Gastrocnemius medialis (tissue), 4 donors: ENCODE data around the gene TTR. TPM values are rescaled to one million over a fixed set of nuclear protein-coding genes. Genes with fewer than 3 reads are reported as not detected.

ENCODE experiments used
- ATAC-seq, 2 donors: fragments of 150-250 bp; one replicate each; pipeline ENCODE4 v1.9.1; 2016
- DNase-seq, 2 donors: peaks; one replicate each; pipeline ENCODE4 v3.0.0-alpha.2; 2019
- H3K27ac ChIP-seq, 4 donors: fragments of 200-600 bp; sonication (generic); 1 replicate in 1 of 4; 2 replicates in 3 of 4; pipeline ENCODE4 v1.5.1; 2016 to 2018; ENCODE audit warnings: mild to moderate bottlenecking in 2 of 4, moderate library complexity in 1 of 4
- H3K27me3 ChIP-seq, 3 donors: fragments of 200-600 bp; sonication (generic) in 2 of 3; 1 replicate in 1 of 3; 2 replicates in 2 of 3; pipeline versions ENCODE4 v1.5.1 to v1.6.0; 2016 to 2019; ENCODE audit warnings: mild to moderate bottlenecking in 1 of 3, moderate library complexity in 1 of 3
- H3K36me3 ChIP-seq, 2 donors: fragments of 200-600 bp; sonication (generic) in 1 of 2; one replicate each; pipeline ENCODE4 v1.5.1; 2017 to 2018
- H3K4me1 ChIP-seq, 2 donors: fragments of 200-600 bp; sonication (generic) in 1 of 2; one replicate each; pipeline ENCODE4 v1.5.1; 2016 to 2017; ENCODE audit warnings: mild to moderate bottlenecking in 2 of 2
- H3K4me3 ChIP-seq, 4 donors: fragments of 200-600 bp; sonication (generic) in 3 of 4; 1 replicate in 1 of 4; 2 replicates in 3 of 4; pipeline ENCODE4 v1.5.1; 2016 to 2019; ENCODE audit warnings: mild to moderate bottlenecking in 2 of 4
- H3K9me3 ChIP-seq, 3 donors: fragments of 200-600 bp; sonication (generic) in 2 of 3; 1 replicate in 1 of 3; 2 replicates in 2 of 3; pipeline ENCODE4 v1.5.1; 2016 to 2019
- CTCF ChIP-seq, 5 experiments: fragments of 450-650 bp in 3 of 5; fragments of 200-600 bp in 2 of 5; sonication (generic) in 2 of 5; IDR thresholded peaks in 4 of 5; conservative IDR thresholded peaks in 1 of 5; 1 replicate in 4 of 5; 2 replicates in 1 of 5; pipeline ENCODE4 v1.5.1; 2016 to 2019; ENCODE audit warnings: antibody characterized with exemption in 5 of 5, mild to moderate bottlenecking in 3 of 5, moderate library complexity in 3 of 5
- POLR2A ChIP-seq, 2 donors: fragments of 450-650 bp; IDR thresholded peaks; one replicate each; pipeline ENCODE4 v1.6.1; 2017; ENCODE audit warnings: antibody characterized with exemption in 2 of 2, mild to moderate bottlenecking in 2 of 2, moderate library complexity in 2 of 2
- in situ Hi-C, 4 donors: fragments of 200-750 bp; cut with MboI; loops; one replicate each; pipeline versions ENCODE4 v1.15.0 to v1.8.0; 2017; ENCODE audit warnings: low sequenced_read_pairs in 4 of 4
- intact Hi-C: fragments of 100-400 bp; cut with DNase I; formaldehyde crosslinking; loops from one replicate; pipeline ENCODE4 v1.15.1; 2023; ENCODE audit warnings: low total_unique reads
- total RNA-seq, 4 donors: library from RNA; depleted of rRNA; stranded (reverse); fragments of >200 nt; gene quantifications; one replicate each; pipeline versions ENCODE4 v1.1.0 to v1.2.3, GENCODE V29; 2016

The TTR gene
- total RNA-seq, 4 donors from 2014 or later = 1.4 to 4.4 TPM; not detected in 2

GRCh38 chr18:31574359-31574758, 17.3 kb upstream of the TTR start:
- H3K4me3 ChIP-seq = no peak overlapping the region
- H3K4me1 ChIP-seq = no peaks in the 10 kb centered on the region
- intact Hi-C loops = no loop called here
- H3K27me3 ChIP-seq = no peaks in the 10 kb centered on the region
- H3K9me3 ChIP-seq = no peaks in the 10 kb centered on the region
- in situ Hi-C loops = loop anchor here in 3 of 4 donors (25.0 kb wide), 2 partner anchors 238 to 388 kb away; no protein-coding TSS in a partner anchor
- TF ChIP-seq CTCF (IDR thresholded peaks at IDR 0.05 in 4 of 5, conservative IDR thresholded peaks at IDR 0.05 in 1 of 5) = no peak
- TF ChIP-seq POLR2A (IDR thresholded peaks at IDR 0.05) = no peak
- ATAC-seq (no peak), DNase-seq (no peak)
- no peak overlapping the region for H3K27ac ChIP-seq
- H3K36me3 ChIP-seq = no peaks in the 10 kb centered on the region

GRCh38 chr18:31575515-31576257, 16.0 kb upstream of the TTR start:
- no peak overlapping the region for H3K4me3 ChIP-seq
- intact Hi-C loops = no loop called here
- DNase-seq (no peak), ATAC-seq (no peak)
- H3K27me3 ChIP-seq = no peaks in the 10 kb centered on the region
- H3K9me3 ChIP-seq = no peaks in the 10 kb centered on the region
- H3K27ac ChIP-seq = no peak overlapping the region
- no peak for TF ChIP-seq POLR2A (IDR thresholded peaks at IDR 0.05)
- TF ChIP-seq CTCF (IDR thresholded peaks at IDR 0.05 in 4 of 5, conservative IDR thresholded peaks at IDR 0.05 in 1 of 5) = no peak
- no peaks in the 10 kb centered on the region for H3K4me1 ChIP-seq
- H3K36me3 ChIP-seq = no peaks in the 10 kb centered on the region
- in situ Hi-C loops = no loop called here

GRCh38 chr18:31576670-31577069, 15.0 kb upstream of the TTR start:
- H3K9me3 ChIP-seq = no peaks in the 10 kb centered on the region
- H3K4me1 ChIP-seq = no peaks in the 10 kb centered on the region
- no peak for TF ChIP-seq POLR2A (IDR thresholded peaks at IDR 0.05)
- no peak for TF ChIP-seq CTCF (IDR thresholded peaks at IDR 0.05 in 4 of 5, conservative IDR thresholded peaks at IDR 0.05 in 1 of 5)
- H3K36me3 ChIP-seq = no peaks in the 10 kb centered on the region
- no peak for ATAC-seq
- in situ Hi-C loops (no loop called here), intact Hi-C loops (no loop called here)
- H3K27ac ChIP-seq = no peak overlapping the region
- H3K27me3 ChIP-seq = no peaks in the 10 kb centered on the region
- H3K4me3 ChIP-seq = no peak overlapping the region
- DNase-seq = no peak

GRCh38 chr18:31577195-31577594, 14.5 kb upstream of the TTR start:
- in situ Hi-C loops (no loop called here), intact Hi-C loops (no loop called here)
- DNase-seq = no peak
- H3K4me1 ChIP-seq = no peaks in the 10 kb centered on the region
- ATAC-seq = no peak
- H3K27ac ChIP-seq = no peak overlapping the region
- no peaks in the 10 kb centered on the region for H3K36me3 ChIP-seq
- H3K4me3 ChIP-seq = no peak overlapping the region
- no peaks in the 10 kb centered on the region for H3K27me3 ChIP-seq
- no peaks in the 10 kb centered on the region for H3K9me3 ChIP-seq
- TF ChIP-seq CTCF (IDR thresholded peaks at IDR 0.05 in 4 of 5, conservative IDR thresholded peaks at IDR 0.05 in 1 of 5) (no peak), POLR2A (IDR thresholded peaks at IDR 0.05) (no peak)

GRCh38 chr18:31578126-31578525, 13.6 kb upstream of the TTR start:
- Histone ChIP-seq H3K27ac (no peak overlapping the region), H3K27me3 (no peaks in the 10 kb centered on the region), H3K36me3 (no peaks in the 10 kb centered on the region), H3K4me3 (no peak overlapping the region), H3K4me1 (no peaks in the 10 kb centered on the region), H3K9me3 (no peaks in the 10 kb centered on the region)
- intact Hi-C loops = no loop called here
- ATAC-seq (no peak), DNase-seq (no peak)
- no peak for TF ChIP-seq CTCF (IDR thresholded peaks at IDR 0.05 in 4 of 5, conservative IDR thresholded peaks at IDR 0.05 in 1 of 5)
- no peak for TF ChIP-seq POLR2A (IDR thresholded peaks at IDR 0.05)
- in situ Hi-C loops = no loop called here
